Peyer's patch (tissue), 4 donors: ENCODE results near the gene PLCH2. TPM values are rescaled to one million over a fixed set of nuclear protein-coding genes. Genes with fewer than 3 reads are reported as not detected.
A peak's percentile ranks its signal among the peaks of the same experiment; 100 is the strongest.

Source experiments
- DNase-seq, 3 donors: peaks; one replicate each; pipeline ENCODE4 v3.0.0-alpha.2; 2017 to 2019
- H3K27ac ChIP-seq, 4 donors: fragments of 200-600 bp; sonication (generic); one replicate each; pipeline ENCODE4 v1.5.1; 2016 to 2019
- H3K27me3 ChIP-seq, 2 donors: fragments of 200-600 bp; sonication (generic); one replicate each; pipeline ENCODE4 v1.5.1; 2019
- H3K36me3 ChIP-seq, 3 donors: fragments of 200-600 bp; sonication (generic); one replicate each; pipeline ENCODE4 v1.5.1; 2016 to 2019
- H3K4me1 ChIP-seq, 4 donors: fragments of 200-600 bp; sonication (generic); one replicate each; pipeline ENCODE4 v1.5.1; 2016 to 2019
- H3K4me3 ChIP-seq, 4 donors: fragments of 200-600 bp; sonication (generic); 1 replicate in 3 of 4; 2 replicates in 1 of 4; pipeline ENCODE4 v1.5.1; 2016 to 2019; ENCODE audit warnings: mild to moderate bottlenecking in 1 of 4
- H3K9me3 ChIP-seq, 4 donors: fragments of 200-600 bp; sonication (generic); one replicate each; pipeline ENCODE4 v1.5.1; 2016 to 2019; ENCODE audit warnings: mild to moderate bottlenecking in 1 of 4
- CTCF ChIP-seq, 6 experiments: fragments of 450-650 bp in 4 of 6; fragments of 200-600 bp in 2 of 6; sonication (generic) in 1 of 6; IDR thresholded peaks; one replicate each; pipeline ENCODE4 v1.5.1; 2017 to 2019; ENCODE audit warnings: antibody characterized with exemption in 6 of 6, mild to moderate bottlenecking in 3 of 6, moderate library complexity in 1 of 6
- POLR2A ChIP-seq, 2 donors: fragments of 450-650 bp; IDR thresholded peaks; one replicate each; pipeline ENCODE4 v1.5.1; 2017; ENCODE audit warnings: antibody characterized with exemption in 2 of 2, mild to moderate bottlenecking in 2 of 2, moderate library complexity in 2 of 2
- total RNA-seq, 4 donors: library from RNA; depleted of rRNA; stranded (reverse); fragments of >200 nt; gene quantifications; one replicate each; pipeline ENCODE4 v1.1.0, GENCODE V29; 2016

The PLCH2 gene
- total RNA-seq, 4 donors from 2014 or later = 2.5 to 18.3 (median 7.8) TPM

GRCh38 chr1:2429780-2430591, 46.1 kb upstream of the PLCH2 start:
- H3K9me3 ChIP-seq = peaks cover 0 to 10% (median 0%) of the 10 kb centered on the region in 4 donors
- DNase-seq = no peak
- no peaks in the 10 kb centered on the region for H3K36me3 ChIP-seq
- H3K4me3 ChIP-seq = no peak overlapping the region
- H3K4me1 ChIP-seq = no peaks in the 10 kb centered on the region
- peak in 4 of 6 experiments; percentile 31 to 63 (median 44) for TF ChIP-seq CTCF (IDR thresholded peaks at IDR 0.05)
- TF ChIP-seq POLR2A (IDR thresholded peaks at IDR 0.05) = no peak
- no peaks in the 10 kb centered on the region for H3K27me3 ChIP-seq
- H3K27ac ChIP-seq = peak overlapping the region in 2 of 4 donors; percentile 27 to 77

GRCh38 chr1:2430592-2430973, 45.5 kb upstream of the PLCH2 start:
- H3K4me1 ChIP-seq = no peaks in the 10 kb centered on the region
- no peaks in the 10 kb centered on the region for H3K36me3 ChIP-seq
- peak in 2 of 3 donors; percentile 77 to 80 for DNase-seq
- peaks cover 0 to 10% (median 0%) of the 10 kb centered on the region in 4 donors for H3K9me3 ChIP-seq
- H3K27ac ChIP-seq = peak overlapping the region in 2 of 4 donors; percentile 27 to 77
- no peak overlapping the region for H3K4me3 ChIP-seq
- TF ChIP-seq POLR2A (IDR thresholded peaks at IDR 0.05) (peak in 1 of 2 donors; percentile 17), CTCF (IDR thresholded peaks at IDR 0.05) (no peak)
- no peaks in the 10 kb centered on the region for H3K27me3 ChIP-seq

GRCh38 chr1:2431103-2431502, 45.0 kb upstream of the PLCH2 start:
- Histone ChIP-seq H3K36me3 (no peaks in the 10 kb centered on the region), H3K4me1 (no peaks in the 10 kb centered on the region), H3K27ac (no peak overlapping the region), H3K27me3 (no peaks in the 10 kb centered on the region), H3K4me3 (no peak overlapping the region), H3K9me3 (peaks cover 0 to 10% (median 0%) of the 10 kb centered on the region in 4 donors)
- TF ChIP-seq CTCF (IDR thresholded peaks at IDR 0.05) (no peak), POLR2A (IDR thresholded peaks at IDR 0.05) (no peak)
- DNase-seq = no peak

- Histone ChIP-seq H3K9me3 (peaks cover 0 to 10% (median 0%) of the 10 kb centered on the region in 4 donors), H3K4me3 (no peak overlapping the region), H3K4me1 (no peaks in the 10 kb centered on the region), H3K27ac (no peak overlapping the region), H3K36me3 (no peaks in the 10 kb centered on the region), H3K27me3 (no peaks in the 10 kb centered on the region)
- TF ChIP-seq CTCF (IDR thresholded peaks at IDR 0.05) (no peak), POLR2A (IDR thresholded peaks at IDR 0.05) (no peak)
- DNase-seq = no peak
Observed at GRCh38 chr1:2431518-2431917, 44.6 kb upstream of the PLCH2 start.

GRCh38 chr1:2432441-2432844, 43.6 kb upstream of the PLCH2 start:
- TF ChIP-seq CTCF (IDR thresholded peaks at IDR 0.05) = no peak
- TF ChIP-seq POLR2A (IDR thresholded peaks at IDR 0.05) = no peak
- no peak for DNase-seq
- Histone ChIP-seq H3K27ac (no peak overlapping the region), H3K4me1 (no peaks in the 10 kb centered on the region), H3K36me3 (no peaks in the 10 kb centered on the region), H3K9me3 (peaks cover 0 to 10% (median 0%) of the 10 kb centered on the region in 4 donors), H3K27me3 (no peaks in the 10 kb centered on the region), H3K4me3 (no peak overlapping the region)
